PC-3 (cell line): ENCODE measurements around the gene HS3ST5. TPM values are rescaled to one million over a fixed set of nuclear protein-coding genes. Genes with fewer than 3 reads are reported as not detected.

Experiments
- ATAC-seq: fragments of 200-7000 bp; cut with Tn5 transposase; 2 replicates; pipeline ENCODE4 v1.9.1; 2020; ENCODE audit warnings: mild to moderate bottlenecking, moderate library complexity
- BruUV-seq: library from RNA; stranded (reverse); fragments of 400-500 nt; replicated peaks from 2 replicates; lab custom pipeline; 2021; lab: Mats Ljungman, UMichigan
- CTCF ChIA-PET: fragments of 300-600 bp; sonication (Branson Sonifier 250); formaldehyde crosslinking; loops from one replicate; lab custom pipeline; 2022; ENCODE audit warnings: antibody characterized with exemption; lab: Charles Lee
- POLR2A ChIA-PET: fragments of 300-600 bp; sonication (Branson Sonifier 250); formaldehyde crosslinking; loops from one replicate; lab custom pipeline; 2022; ENCODE audit warnings: antibody characterized with exemption; ENCODE audit not compliant: unreplicated experiment; lab: Charles Lee
- DNase-seq: peaks from one replicate; pipeline ENCODE4 v3.0.0-alpha.2; 2015
- H2AFZ ChIP-seq: fragments of 300-600 bp; sonication (generic); 2 replicates; pipeline ENCODE4 v1.6.0; 2016; ENCODE audit warnings: antibody characterized with exemption, low read length
- H3F3A ChIP-seq: fragments of 300-600 bp; sonication (generic); one replicate; pipeline ENCODE4 v1.6.0; 2017; ENCODE audit warnings: antibody characterized with exemption, low read length, control low read depth, mild to moderate bottlenecking; ENCODE audit not compliant: unreplicated experiment
- H3K27ac ChIP-seq: fragments of 300-600 bp; sonication (generic); 2 replicates; pipeline ENCODE4 v1.5.1; 2016; ENCODE audit warnings: mild to moderate bottlenecking, low read length
- H3K27me3 ChIP-seq: fragments of 300-600 bp; sonication (generic); 2 replicates; pipeline ENCODE4 v1.6.1; 2016; ENCODE audit warnings: low read length, mixed read lengths
- H3K36me3 ChIP-seq: fragments of 300-600 bp; sonication (generic); 2 replicates; pipeline ENCODE4 v1.6.1; 2016; ENCODE audit warnings: low read depth, mixed run types, low read length, mixed read lengths
- H3K4me1 ChIP-seq: fragments of 300-600 bp; sonication (generic); 2 replicates; pipeline ENCODE4 v1.5.1; 2016; ENCODE audit warnings: low read length; ENCODE audit not compliant: insufficient read depth
- H3K4me2 ChIP-seq: fragments of 300-600 bp; sonication (generic); 2 replicates; pipeline ENCODE4 v1.6.0; 2016; ENCODE audit warnings: low read length
- H3K4me3 ChIP-seq: fragments of 300-600 bp; sonication (generic); 2 replicates; pipeline ENCODE4 v1.5.1; 2016; ENCODE audit warnings: mild to moderate bottlenecking, low read length, mixed read lengths
- H3K79me2 ChIP-seq: fragments of 300-600 bp; sonication (generic); 2 replicates; pipeline ENCODE4 v1.6.1; 2017; ENCODE audit warnings: low read length, mixed read lengths
- H3K9ac ChIP-seq: fragments of 300-600 bp; sonication (generic); 2 replicates; pipeline ENCODE4 v1.6.0; 2016; ENCODE audit warnings: mild to moderate bottlenecking, low read length
- H3K9me2 ChIP-seq: fragments of 300-600 bp; sonication (generic); replicated peaks from 2 replicates; pipeline ENCODE4 v1.6.1; 2016; ENCODE audit warnings: mixed run types, low read length, mixed read lengths
- H3K9me3 ChIP-seq: fragments of 300-600 bp; sonication (generic); 2 replicates; pipeline ENCODE4 v1.6.1; 2016; ENCODE audit warnings: low read length, mixed read lengths
- H4K20me1 ChIP-seq: fragments of 300-600 bp; sonication (generic); 2 replicates; pipeline ENCODE4 v1.6.1; 2016; ENCODE audit warnings: low read length, mixed read lengths
- CTCF ChIP-seq: fragments of 300-600 bp; sonication (generic); conservative IDR thresholded peaks from 2 replicates; pipeline ENCODE4 v1.5.1; 2017; ENCODE audit warnings: antibody characterized with exemption, low read depth, mild to moderate bottlenecking, low read length
- EZH2 ChIP-seq: fragments of 300-600 bp; sonication (generic); IDR thresholded peaks from one replicate; pipeline ENCODE4 v1.6.1; 2017; ENCODE audit warnings: antibody characterized with exemption, mild to moderate bottlenecking, low read length; ENCODE audit not compliant: unreplicated experiment
- EZH2phosphoT487 ChIP-seq: fragments of 300-600 bp; sonication (generic); IDR thresholded peaks from 2 replicates; pipeline ENCODE4 v1.6.1; 2018; ENCODE audit warnings: mild to moderate bottlenecking, antibody characterized with exemption, low read length, borderline replicate concordance
- intact Hi-C: fragments of 100-400 bp; cut with micrococcal nuclease; formaldehyde crosslinking; loops from 2 replicates; pipeline ENCODE4 v1.9.0; 2023
- total RNA-seq: library from RNA; depleted of rRNA; stranded (reverse); fragments of >200 nt; gene quantifications from 2 replicates; pipeline ENCODE4 v1.2.3, GENCODE V29; 2014

HS3ST5 gene
- total RNA-seq, 1 experiment from 2014 or later = 1.2 TPM

DNA sequence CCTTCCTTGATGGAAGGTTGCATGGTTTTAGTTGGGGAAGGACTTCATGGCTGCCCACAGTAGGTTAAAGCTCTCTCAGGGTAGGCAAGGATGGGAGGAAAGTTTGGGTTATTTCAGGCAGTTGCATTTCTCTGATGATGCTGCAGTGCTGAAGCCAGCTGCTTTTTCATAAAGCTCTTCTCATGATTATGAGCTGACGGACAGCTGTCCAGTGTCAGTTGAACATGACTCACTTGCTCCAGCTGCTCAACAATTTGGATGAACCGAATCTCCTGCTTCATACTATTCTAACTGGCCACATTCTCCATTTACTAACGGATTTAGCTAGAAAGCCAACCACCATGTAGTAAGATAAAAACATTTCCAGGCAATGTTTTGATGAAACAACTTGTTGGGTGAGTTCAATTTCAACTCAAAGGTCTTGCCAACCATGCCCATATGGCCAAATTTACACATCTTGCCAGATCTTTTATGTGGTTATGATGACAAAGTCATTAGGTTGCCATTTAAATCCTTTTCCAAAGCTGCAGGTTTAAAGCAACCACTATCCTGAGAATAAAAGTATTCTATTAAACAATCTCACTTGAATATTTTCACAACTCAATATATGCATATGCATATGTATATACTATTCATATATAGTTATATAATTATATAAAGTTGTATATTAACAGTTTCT, 125.9 kb downstream of the HS3ST5 start:
- DNase-seq = no peak
- Histone ChIP-seq H3K4me3 (no peak overlapping the region), H3K9me2 (no peaks in the 10 kb centered on the region), H3K4me1 (no peaks in the 10 kb centered on the region), H3K9me3 (no peaks in the 10 kb centered on the region), H3F3A (no peaks in the 10 kb centered on the region), H3K27ac (no peak overlapping the region), H3K27me3 (no peaks in the 10 kb centered on the region), H3K36me3 (no peaks in the 10 kb centered on the region), H3K4me2 (no peak overlapping the region), H3K79me2 (no peaks in the 10 kb centered on the region), H3K9ac (no peak overlapping the region), H4K20me1 (no peaks in the 10 kb centered on the region), H2AFZ (no peak overlapping the region)
- BruUV-seq = no TSS peak
- ChIA-PET CTCF (no interaction called here), POLR2A (no interaction called here)
- no peak for TF ChIP-seq EZH2phosphoT487
- TF ChIP-seq EZH2 = no peak
- TF ChIP-seq CTCF = no peak
- ATAC-seq = no peak
- intact Hi-C loops = no loop called here

DNA sequence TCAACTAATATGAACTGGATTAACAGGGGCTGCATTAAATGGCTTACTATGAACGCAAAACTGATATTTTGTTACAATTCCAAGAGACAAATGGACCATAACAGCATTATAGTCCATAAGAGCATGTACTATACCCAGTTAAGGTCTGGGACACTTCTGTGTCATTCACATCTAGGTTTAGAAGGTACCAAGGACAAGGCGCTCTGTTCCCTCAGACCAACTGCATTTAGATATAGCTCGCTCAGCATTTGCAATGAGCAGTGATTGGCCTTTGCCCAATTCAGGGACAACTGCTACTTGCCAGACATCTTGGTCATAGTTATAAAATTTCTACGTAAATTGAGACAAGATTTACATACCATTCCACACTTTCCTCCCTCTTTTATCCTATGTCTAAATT, 132.4 kb downstream of the HS3ST5 start:
- Histone ChIP-seq H3F3A (no peaks in the 10 kb centered on the region), H3K27me3 (no peaks in the 10 kb centered on the region), H3K27ac (no peak overlapping the region), H4K20me1 (no peaks in the 10 kb centered on the region), H3K9me2 (no peaks in the 10 kb centered on the region), H2AFZ (no peak overlapping the region), H3K4me3 (no peak overlapping the region), H3K9ac (no peak overlapping the region), H3K4me2 (no peak overlapping the region), H3K9me3 (no peaks in the 10 kb centered on the region), H3K79me2 (no peaks in the 10 kb centered on the region), H3K4me1 (no peaks in the 10 kb centered on the region), H3K36me3 (no peaks in the 10 kb centered on the region)
- POLR2A ChIA-PET = no interaction called here
- CTCF ChIA-PET = no interaction called here
- ATAC-seq (no peak), DNase-seq (no peak)
- BruUV-seq = no TSS peak
- intact Hi-C loops = no loop called here
- TF ChIP-seq CTCF (no peak), EZH2phosphoT487 (no peak), EZH2 (no peak)

GRCh38 chr6:114203460-114203859, 139.4 kb downstream of the HS3ST5 start:
- ChIA-PET POLR2A (no interaction called here), CTCF (no interaction called here)
- no peak overlapping the region for H2AFZ ChIP-seq
- no peak overlapping the region for H3K4me3 ChIP-seq
- H3K9ac ChIP-seq = no peak overlapping the region
- H3K36me3 ChIP-seq = no peaks in the 10 kb centered on the region
- no peaks in the 10 kb centered on the region for H3K9me3 ChIP-seq
- no peaks in the 10 kb centered on the region for H3F3A ChIP-seq
- ATAC-seq = no peak
- no peaks in the 10 kb centered on the region for H3K4me1 ChIP-seq
- TF ChIP-seq EZH2 (no peak), CTCF (no peak), EZH2phosphoT487 (no peak)
- H3K27ac ChIP-seq = no peak overlapping the region
- H3K27me3 ChIP-seq = no peaks in the 10 kb centered on the region
- BruUV-seq = no TSS peak
- H3K9me2 ChIP-seq = no peaks in the 10 kb centered on the region
- no peak overlapping the region for H3K4me2 ChIP-seq
- intact Hi-C loops = no loop called here
- H3K79me2 ChIP-seq = no peaks in the 10 kb centered on the region
- H4K20me1 ChIP-seq = no peaks in the 10 kb centered on the region
- no peak for DNase-seq
